ENCODE results near the gene B3GNT9. TPM values are rescaled to one million over a fixed set of nuclear protein-coding genes. Genes with fewer than 3 reads are reported as not detected.

The B3GNT9 gene
- total and polyA plus RNA-seq, 2 experiments from 2014 or later: 24.8 to 88.0 TPM

DNA sequence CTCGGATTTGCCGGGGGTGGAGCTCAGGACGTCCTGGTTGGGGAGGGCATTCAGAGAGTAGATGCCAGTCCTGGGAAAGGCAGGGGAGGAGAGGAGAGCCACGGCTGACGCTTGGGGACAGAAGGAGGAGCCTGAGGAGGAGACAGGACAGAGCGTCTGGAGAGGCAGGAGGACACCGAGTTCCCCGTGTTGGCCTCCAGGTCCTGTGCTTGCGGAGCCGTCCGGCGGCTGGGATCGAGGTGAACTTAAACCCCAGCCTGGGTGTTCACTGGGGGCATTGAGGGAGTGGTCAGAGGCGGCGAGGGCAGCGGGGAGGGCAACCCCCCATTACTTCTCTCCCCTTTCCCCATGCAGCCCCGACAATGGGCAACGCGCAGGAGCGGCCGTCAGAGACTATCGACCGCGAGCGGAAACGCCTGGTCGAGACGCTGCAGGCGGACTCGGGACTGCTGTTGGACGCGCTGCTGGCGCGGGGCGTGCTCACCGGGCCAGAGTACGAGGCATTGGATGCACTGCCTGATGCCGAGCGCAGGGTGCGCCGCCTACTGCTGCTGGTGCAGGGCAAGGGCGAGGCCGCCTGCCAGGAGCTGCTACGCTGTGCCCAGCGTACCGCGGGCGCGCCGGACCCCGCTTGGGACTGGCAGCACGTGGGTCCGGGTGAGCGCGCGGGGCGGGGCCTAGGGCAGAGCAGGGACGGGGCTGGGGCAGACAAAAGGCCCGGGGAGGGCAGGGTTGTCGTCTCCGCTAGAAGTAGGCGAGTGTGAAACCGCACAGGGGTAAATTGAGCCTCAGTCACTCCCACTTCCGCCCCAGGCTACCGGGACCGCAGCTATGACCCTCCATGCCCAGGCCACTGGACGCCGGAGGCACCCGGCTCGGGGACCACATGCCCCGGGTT, 23.3 kb upstream of the B3GNT9 start:
- H3K4me3 ChIP-seq: peak overlapping the region; percentile 76
- 4 to 5% methylated on average over 46 to 66 of the region's 71 CpGs for WGBS, 2 experiments (ENCODE audit: low coverage in 1 of 2, low lambda C conversion rate in 2 of 2, missing lambda C conversion rate in 2 of 2)
- no peaks in the 10 kb centered on the region for H3K27me3 ChIP-seq (replicated peaks; ENCODE audit: insufficient read depth)
- peak overlapping the region; percentile 69 for H2AFZ ChIP-seq
- H3K36me3 ChIP-seq (ENCODE audit: low read depth): no peaks in the 10 kb centered on the region
- peak; percentile 92 for DNase-seq
- in situ Hi-C loops (cut with MboI): loop anchor here (25.0 kb wide), 1 partner anchor 212 kb away; the partner anchor contains the start of gene CES3
- 0 out of 2 replicates have a peak, but pooled peaks cover 9% of the 10 kb centered on the region for H3K4me1 ChIP-seq (ENCODE audit: insufficient read depth)
- no peaks in the 10 kb centered on the region for H3K79me2 ChIP-seq (ENCODE audit: insufficient read depth)
- no peaks in the 10 kb centered on the region for H3K9me2 ChIP-seq (ENCODE audit: insufficient read depth)
- peak overlapping the region; percentile 92 for H3K4me2 ChIP-seq (ENCODE audit: unreplicated experiment)
- peaks cover 26% of the 10 kb centered on the region for H3F3A ChIP-seq (ENCODE audit: insufficient read depth)
- H3K9me3 ChIP-seq (ENCODE audit: low read depth): no peaks in the 10 kb centered on the region
- no peaks in the 10 kb centered on the region for H4K20me1 ChIP-seq (ENCODE audit: insufficient read depth)
- H3K9ac ChIP-seq: peak overlapping the region; percentile 73
- peak overlapping the region; percentile 67 for H3K27ac ChIP-seq
- TF ChIP-seq EZH2phosphoT487 (IDR thresholded peaks at IDR 0.05; ENCODE audit: insufficient read depth, low read depth) (no peak), EZH2 (IDR thresholded peaks at IDR 0.05; ENCODE audit: insufficient read depth, poor library complexity, severe bottlenecking) (no peak)

DNA sequence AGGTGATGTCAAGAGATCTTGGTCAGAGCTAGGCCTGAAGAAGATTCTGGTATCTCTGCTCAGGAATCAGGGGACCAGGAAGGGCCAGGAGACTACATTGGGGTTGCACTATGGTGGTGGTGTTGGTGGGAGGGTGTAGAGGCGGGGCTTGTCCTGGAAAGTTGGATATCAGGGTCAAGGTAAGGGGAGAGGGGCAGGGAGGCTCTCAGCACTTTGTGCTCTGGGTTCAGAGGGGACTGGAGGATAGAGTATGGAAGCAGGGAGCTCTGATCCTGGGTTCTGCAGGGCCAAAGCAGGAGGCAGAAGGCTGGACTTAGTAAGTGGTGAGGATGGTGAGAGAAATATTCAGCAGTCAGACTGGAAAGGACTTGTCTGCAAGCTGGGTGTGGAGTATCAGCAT, 22.5 kb upstream of the B3GNT9 start:
- Histone ChIP-seq H3K4me2 (ENCODE audit: unreplicated experiment) (peak overlapping the region; percentile 92), H3K27ac (peak overlapping the region; percentile 67), H3K79me2 (ENCODE audit: insufficient read depth) (no peaks in the 10 kb centered on the region), H3K4me3 (peak overlapping the region; percentile 76), H3K36me3 (ENCODE audit: low read depth) (no peaks in the 10 kb centered on the region), H2AFZ (peak overlapping the region; percentile 69), H4K20me1 (ENCODE audit: insufficient read depth) (no peaks in the 10 kb centered on the region), H3K9ac (peak overlapping the region; percentile 73), H3K27me3 (replicated peaks; ENCODE audit: insufficient read depth) (no peaks in the 10 kb centered on the region), H3K9me2 (ENCODE audit: insufficient read depth) (no peaks in the 10 kb centered on the region), H3F3A (ENCODE audit: insufficient read depth) (peaks cover 26% of the 10 kb centered on the region), H3K4me1 (ENCODE audit: insufficient read depth) (0 out of 2 replicates have a peak, but pooled peaks cover 9% of the 10 kb centered on the region), H3K9me3 (ENCODE audit: low read depth) (no peaks in the 10 kb centered on the region)
- in situ Hi-C loops (cut with MboI): loop anchor here (25.0 kb wide), 1 partner anchor 211 kb away; the partner anchor contains the start of gene CES3
- no peak for DNase-seq
- 100% methylated on average over 1 of the region's 1 CpG for WGBS, 2 experiments (ENCODE audit: low coverage in 1 of 2, low lambda C conversion rate in 2 of 2, missing lambda C conversion rate in 2 of 2)
- TF ChIP-seq EZH2 (IDR thresholded peaks at IDR 0.05; ENCODE audit: insufficient read depth, poor library complexity, severe bottlenecking) (no peak), EZH2phosphoT487 (IDR thresholded peaks at IDR 0.05; ENCODE audit: insufficient read depth, low read depth) (no peak)

DNA sequence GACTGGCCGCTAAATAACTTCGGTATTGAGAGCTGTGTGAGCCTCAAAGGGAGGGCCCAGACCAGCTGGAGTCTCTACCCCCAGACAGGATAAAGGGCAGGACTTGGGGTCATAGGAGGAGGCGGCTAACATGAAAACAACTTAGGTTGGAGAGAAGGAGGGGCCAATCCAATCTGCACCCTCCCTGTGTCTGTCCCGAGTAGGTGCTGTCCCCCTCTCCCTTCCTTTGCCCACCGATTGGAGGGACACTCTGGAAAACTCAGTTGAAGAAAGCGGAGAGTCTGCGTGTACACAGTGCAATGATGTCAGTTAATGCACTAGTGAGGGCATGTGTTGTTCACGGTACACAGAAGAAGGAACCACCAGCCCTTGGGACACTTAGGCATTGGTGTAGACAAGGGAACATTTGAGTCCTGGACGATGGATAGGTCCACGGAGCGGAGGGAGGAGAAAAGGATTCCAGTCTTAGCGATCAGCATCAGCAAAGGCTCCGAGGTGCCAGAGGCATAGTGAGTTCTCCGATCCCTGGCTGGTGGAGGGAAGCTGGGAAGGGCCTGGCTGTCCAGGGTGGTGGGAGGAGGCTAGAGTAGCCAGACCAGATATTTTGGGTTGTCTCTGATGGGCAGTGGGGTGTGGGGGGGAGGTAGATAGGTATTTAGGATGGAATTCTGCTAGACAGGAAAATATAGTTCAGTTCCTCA, 20.3 kb upstream of the B3GNT9 start:
- H3K9me3 ChIP-seq (ENCODE audit: low read depth): no peaks in the 10 kb centered on the region
- peaks cover 26% of the 10 kb centered on the region for H3F3A ChIP-seq (ENCODE audit: insufficient read depth)
- 0 out of 2 replicates have a peak, but pooled peaks cover 9% of the 10 kb centered on the region for H3K4me1 ChIP-seq (ENCODE audit: insufficient read depth)
- H3K79me2 ChIP-seq (ENCODE audit: insufficient read depth): no peaks in the 10 kb centered on the region
- H4K20me1 ChIP-seq (ENCODE audit: insufficient read depth): no peaks in the 10 kb centered on the region
- H3K9ac ChIP-seq: peak overlapping the region; percentile 86
- H3K4me2 ChIP-seq (ENCODE audit: unreplicated experiment): peak overlapping the region; percentile 87
- H3K4me3 ChIP-seq: peak overlapping the region; percentile 74
- DNase-seq: peak; percentile 57
- peak overlapping the region; percentile 77 for H2AFZ ChIP-seq
- H3K9me2 ChIP-seq (ENCODE audit: insufficient read depth): no peaks in the 10 kb centered on the region
- 28 to 29% methylated on average over 14 of the region's 14 CpGs for WGBS, 2 experiments (ENCODE audit: low coverage in 1 of 2, low lambda C conversion rate in 2 of 2, missing lambda C conversion rate in 2 of 2)
- peak overlapping the region; percentile 86 for H3K27ac ChIP-seq
- no peak for TF ChIP-seq EZH2 (IDR thresholded peaks at IDR 0.05; ENCODE audit: insufficient read depth, poor library complexity, severe bottlenecking)
- TF ChIP-seq EZH2phosphoT487 (IDR thresholded peaks at IDR 0.05; ENCODE audit: insufficient read depth, low read depth): no peak
- no peaks in the 10 kb centered on the region for H3K36me3 ChIP-seq (ENCODE audit: low read depth)
- in situ Hi-C loops (cut with MboI): loop anchor here (25.0 kb wide), 1 partner anchor 209 kb away; the partner anchor contains the start of gene CES3
- no peaks in the 10 kb centered on the region for H3K27me3 ChIP-seq (replicated peaks; ENCODE audit: insufficient read depth)
